OCI-LY7 (cell line): ENCODE results near the gene PAXIP1. TPM values are rescaled to one million over a fixed set of nuclear protein-coding genes. Genes with fewer than 3 reads are reported as not detected.

Source experiments
- BruUV-seq: library from RNA; stranded (reverse); fragments of 400-500 nt; replicated peaks from 2 replicates; lab custom pipeline; 2021; lab: Mats Ljungman, UMichigan
- CTCF ChIA-PET: fragments of 300-600 bp; sonication (Branson Sonifier 250); formaldehyde crosslinking; loops from one replicate; lab custom pipeline; 2022; ENCODE audit warnings: antibody characterized with exemption; ENCODE audit not compliant: unreplicated experiment; lab: Charles Lee
- POLR2A ChIA-PET: fragments of 300-600 bp; sonication (Branson Sonifier 250); formaldehyde crosslinking; loops from one replicate; lab custom pipeline; 2022; ENCODE audit warnings: antibody characterized with exemption; lab: Charles Lee
- DNase-seq: peaks from one replicate; pipeline ENCODE4 v3.0.0-alpha.2; 2015; ENCODE audit warnings: low spot score
- H2AFZ ChIP-seq: fragments of 200-600 bp; sonication (generic), shearing (Covaris generic); 2 replicates; pipeline ENCODE4 v1.6.1; 2014; ENCODE audit warnings: mild to moderate bottlenecking, antibody characterized with exemption, low read length, moderate library complexity
- H3K27ac ChIP-seq: fragments of 200-600 bp; sonication (generic); 2 replicates; pipeline ENCODE4 v1.5.1; 2014; ENCODE audit warnings: mixed run types, low read depth, mild to moderate bottlenecking, moderate library complexity, low read length, inconsistent platforms; ENCODE audit not compliant: poor library complexity, severe bottlenecking
- H3K36me3 ChIP-seq: fragments of 200-600 bp; sonication (generic); 2 replicates; pipeline ENCODE4 v1.6.1; 2014; ENCODE audit warnings: mild to moderate bottlenecking, antibody characterized with exemption, low read length, moderate library complexity, mixed read lengths; ENCODE audit not compliant: insufficient read depth
- H3K4me1 ChIP-seq: fragments of 200-600 bp; sonication (generic); 2 replicates; pipeline ENCODE4 v1.5.1; 2014; ENCODE audit warnings: mild to moderate bottlenecking, low read length; ENCODE audit not compliant: insufficient read depth, poor library complexity, severe bottlenecking
- H3K4me2 ChIP-seq: fragments of 200-600 bp; sonication (generic); 2 replicates; pipeline ENCODE4 v1.6.1; 2014; ENCODE audit warnings: mild to moderate bottlenecking, low read length
- H3K4me3 ChIP-seq: fragments of 200-600 bp; sonication (generic); 2 replicates; pipeline ENCODE4 v1.5.1; 2014; ENCODE audit warnings: mild to moderate bottlenecking, low read depth, low read length; ENCODE audit not compliant: poor library complexity, severe bottlenecking
- H3K79me2 ChIP-seq: fragments of 200-600 bp; sonication (generic); 2 replicates; pipeline ENCODE4 v1.6.1; 2016; ENCODE audit warnings: low read depth, mild to moderate bottlenecking, low read length, moderate library complexity, mixed read lengths; ENCODE audit not compliant: insufficient read depth
- H3K9me2 ChIP-seq: fragments of 200-600 bp; sonication (generic); 2 replicates; pipeline ENCODE4 v1.6.1; 2016; ENCODE audit warnings: mild to moderate bottlenecking, low read length, mixed read lengths; ENCODE audit not compliant: insufficient read depth
- H3K9me3 ChIP-seq: fragments of 200-600 bp; sonication (generic); 2 replicates; pipeline ENCODE4 v1.6.1; 2014; ENCODE audit warnings: mild to moderate bottlenecking, mixed run types, low read length, mixed read lengths
- H4K20me1 ChIP-seq: fragments of 200-600 bp; sonication (generic); 2 replicates; pipeline ENCODE4 v1.6.1; 2014; ENCODE audit warnings: mild to moderate bottlenecking, antibody characterized with exemption, low read length, moderate library complexity, mixed read lengths; ENCODE audit not compliant: insufficient read depth
- EZH2phosphoT487 ChIP-seq: fragments of 200-600 bp; sonication (generic); IDR thresholded peaks from 2 replicates; pipeline ENCODE4 v1.6.1; 2018; ENCODE audit warnings: low read depth, borderline replicate concordance, mild to moderate bottlenecking, mixed run types, antibody characterized with exemption, low read length, moderate library complexity, mixed read lengths
- intact Hi-C: fragments of 100-400 bp; cut with micrococcal nuclease; formaldehyde crosslinking; loops from one replicate; pipeline ENCODE4 v1.10.0; 2022; ENCODE audit not compliant: unreplicated experiment
- total RNA-seq, 2 experiments: library from RNA; depleted of rRNA in 1 of 2; stranded (reverse); fragments of >200 nt in 1 of 2; shearing (Covaris generic) in 1 of 2; gene quantifications; 2 replicates each; pipeline ENCODE4 v1.2.3, GENCODE V29; 2014 to 2022
- TF ChIP-seq, protein P1 (sequence below): fragments of 200-600 bp; sonication (generic); conservative IDR thresholded peaks from 2 replicates; pipeline ENCODE4 v1.5.1; 2014; ENCODE audit warnings: mild to moderate bottlenecking, antibody characterized with exemption, low read length, moderate library complexity, mixed read lengths

Gene PAXIP1
- total RNA-seq, 2 experiments from 2014 or later, result 27.4 to 33.0 TPM

DNA sequence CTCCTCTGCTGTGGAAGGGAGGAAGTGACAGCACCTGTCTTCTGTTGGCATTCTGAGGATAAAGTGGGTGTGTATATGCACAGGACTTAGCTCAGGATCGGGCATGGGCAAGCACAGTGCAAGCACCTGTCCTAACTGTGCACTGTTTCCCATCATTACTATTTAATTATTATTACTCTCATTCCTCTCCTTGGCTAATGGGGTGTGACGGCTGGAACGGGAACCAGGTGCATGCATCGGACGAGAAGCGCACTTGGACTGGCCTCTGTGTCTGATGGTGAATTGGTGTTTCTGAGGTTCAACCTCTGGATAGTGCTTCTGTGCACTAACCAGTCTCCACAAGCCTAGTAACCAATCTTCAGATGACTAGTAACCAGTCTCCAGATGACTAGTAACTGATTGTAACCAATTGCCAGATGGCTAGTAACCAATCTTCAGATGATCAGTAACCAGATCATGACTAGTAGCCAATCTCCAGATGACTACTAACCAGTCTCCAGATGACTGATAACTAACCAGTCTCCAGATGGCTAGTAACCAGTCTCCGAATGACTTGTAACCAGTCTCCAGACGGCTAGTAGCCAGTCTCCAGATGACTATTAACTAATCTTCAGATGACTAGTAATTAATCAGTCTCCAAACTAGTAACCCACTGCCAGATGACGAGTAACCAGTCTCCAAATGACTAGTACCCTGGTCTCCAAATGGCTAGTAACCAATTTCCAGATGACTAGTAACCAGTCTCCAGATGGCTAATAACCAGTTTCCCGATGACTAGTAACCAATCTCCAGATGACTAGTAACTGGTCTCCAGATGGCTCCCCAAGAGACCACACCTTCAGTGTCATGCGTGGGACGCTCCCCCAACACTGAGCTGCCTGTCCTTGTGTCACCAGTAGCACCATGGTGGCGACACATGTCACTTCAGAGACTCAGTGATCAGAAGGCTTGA, 85.8 kb downstream of the PAXIP1 start:
- no peaks in the 10 kb centered on the region for H3K36me3 ChIP-seq
- H3K4me1 ChIP-seq, result no peaks in the 10 kb centered on the region
- ChIA-PET CTCF (no interaction called here), POLR2A (interaction anchor here (0.6 kb wide), 1 partner anchor 677 kb away, joined by 9 read pairs; no protein-coding TSS in a partner anchor)
- no peaks in the 10 kb centered on the region for H3K79me2 ChIP-seq
- H3K9me3 ChIP-seq, result no peaks in the 10 kb centered on the region
- BruUV-seq, result no TSS peak
- H3K4me3 ChIP-seq, result no peak overlapping the region
- no peaks in the 10 kb centered on the region for H4K20me1 ChIP-seq
- H2AFZ ChIP-seq, result no peak overlapping the region
- no peak for DNase-seq
- intact Hi-C loops, result no loop called here
- H3K9me2 ChIP-seq, result no peaks in the 10 kb centered on the region
- H3K27ac ChIP-seq, result no peak overlapping the region
- no peak for TF ChIP-seq EZH2phosphoT487
- TF ChIP-seq, protein P1, sequence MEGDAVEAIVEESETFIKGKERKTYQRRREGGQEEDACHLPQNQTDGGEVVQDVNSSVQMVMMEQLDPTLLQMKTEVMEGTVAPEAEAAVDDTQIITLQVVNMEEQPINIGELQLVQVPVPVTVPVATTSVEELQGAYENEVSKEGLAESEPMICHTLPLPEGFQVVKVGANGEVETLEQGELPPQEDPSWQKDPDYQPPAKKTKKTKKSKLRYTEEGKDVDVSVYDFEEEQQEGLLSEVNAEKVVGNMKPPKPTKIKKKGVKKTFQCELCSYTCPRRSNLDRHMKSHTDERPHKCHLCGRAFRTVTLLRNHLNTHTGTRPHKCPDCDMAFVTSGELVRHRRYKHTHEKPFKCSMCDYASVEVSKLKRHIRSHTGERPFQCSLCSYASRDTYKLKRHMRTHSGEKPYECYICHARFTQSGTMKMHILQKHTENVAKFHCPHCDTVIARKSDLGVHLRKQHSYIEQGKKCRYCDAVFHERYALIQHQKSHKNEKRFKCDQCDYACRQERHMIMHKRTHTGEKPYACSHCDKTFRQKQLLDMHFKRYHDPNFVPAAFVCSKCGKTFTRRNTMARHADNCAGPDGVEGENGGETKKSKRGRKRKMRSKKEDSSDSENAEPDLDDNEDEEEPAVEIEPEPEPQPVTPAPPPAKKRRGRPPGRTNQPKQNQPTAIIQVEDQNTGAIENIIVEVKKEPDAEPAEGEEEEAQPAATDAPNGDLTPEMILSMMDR, result no peak
- no peak overlapping the region for H3K4me2 ChIP-seq

DNA sequence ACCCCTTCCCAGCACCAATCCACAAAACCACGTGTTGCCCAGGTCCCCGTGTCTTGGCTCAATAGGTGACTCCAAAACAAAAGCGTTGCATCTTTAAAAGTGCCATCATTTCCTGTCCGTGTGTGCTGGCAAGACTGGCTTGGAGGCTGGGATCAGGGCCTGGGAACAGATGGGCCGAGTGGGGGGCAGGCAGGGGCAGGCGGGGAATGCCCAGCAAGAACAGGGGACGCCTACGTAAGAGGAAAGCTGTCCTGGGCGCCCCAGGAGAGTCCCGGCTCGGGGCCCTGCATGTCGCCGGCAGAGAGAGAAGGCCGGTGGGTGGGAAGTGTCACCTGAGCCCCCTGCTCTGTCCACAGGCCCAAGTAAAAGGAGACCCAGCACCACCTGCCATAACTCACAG, 86.5 kb downstream of the PAXIP1 start:
- intact Hi-C loops, result no loop called here
- CTCF ChIA-PET, result no interaction called here

More for the DNA sequence above, 86.5 kb downstream of the PAXIP1 start:
- Histone ChIP-seq H3K4me1 (no peaks in the 10 kb centered on the region), H3K79me2 (no peaks in the 10 kb centered on the region), H3K9me3 (no peaks in the 10 kb centered on the region), H3K9me2 (no peaks in the 10 kb centered on the region), H3K4me2 (no peak overlapping the region), H2AFZ (no peak overlapping the region), H4K20me1 (no peaks in the 10 kb centered on the region), H3K4me3 (no peak overlapping the region), H3K36me3 (no peaks in the 10 kb centered on the region), H3K27ac (no peak overlapping the region)
- TF ChIP-seq EZH2phosphoT487, result no peak
- TF ChIP-seq, protein P1, result no peak
- no peak for DNase-seq
- POLR2A ChIA-PET, result interaction anchor here (0.5 kb wide), 1 partner anchor 1313 kb away, joined by 3 read pairs; no protein-coding TSS in a partner anchor
- no TSS peak for BruUV-seq
